Germinal center (tissue), 1 donor: ENCODE measurements around the gene TLE5.
"Not testable (repeated sequence)": the region's sequence is repeated elsewhere in the genome, so short reads cannot be mapped to it uniquely, and the experiment has no call there.

Experiments used
- DNase-seq: peaks from one replicate; pipeline ENCODE4 v3.0.0; 2012; ENCODE audit warnings: mixed read lengths, low spot score

The TLE5 gene

GRCh38 chr19:3045191-3045590 is 17.1 kb downstream of the TLE5 start:
- DNase-seq = no peak

- no peak for DNase-seq
Measured at GRCh38 chr19:3042621-3043267, 19.6 kb downstream of the TLE5 start.

GRCh38 chr19:3041761-3042620 is 20.3 kb downstream of the TLE5 start:
- DNase-seq = no peak

DNA sequence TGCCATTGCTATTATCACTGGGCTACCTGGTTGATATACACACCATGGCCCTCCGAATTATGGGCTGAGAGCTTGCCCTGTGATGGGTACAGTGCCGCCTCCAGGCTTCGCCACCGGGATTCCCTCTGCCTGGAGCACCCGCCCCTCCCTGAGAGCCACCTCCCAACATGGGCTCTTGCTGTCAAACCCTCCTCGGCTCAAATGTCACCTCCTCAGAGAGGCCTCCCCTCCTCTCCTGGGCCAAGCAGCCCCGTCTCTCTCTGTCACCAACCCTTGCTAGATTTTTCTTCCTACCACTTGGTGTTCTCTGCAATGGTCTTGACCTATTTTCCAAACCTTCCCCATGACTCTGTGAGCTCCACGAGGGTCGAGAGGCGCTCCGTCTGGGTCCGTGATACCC is 21.0 kb downstream of the TLE5 start:
- no peak for DNase-seq

DNA sequence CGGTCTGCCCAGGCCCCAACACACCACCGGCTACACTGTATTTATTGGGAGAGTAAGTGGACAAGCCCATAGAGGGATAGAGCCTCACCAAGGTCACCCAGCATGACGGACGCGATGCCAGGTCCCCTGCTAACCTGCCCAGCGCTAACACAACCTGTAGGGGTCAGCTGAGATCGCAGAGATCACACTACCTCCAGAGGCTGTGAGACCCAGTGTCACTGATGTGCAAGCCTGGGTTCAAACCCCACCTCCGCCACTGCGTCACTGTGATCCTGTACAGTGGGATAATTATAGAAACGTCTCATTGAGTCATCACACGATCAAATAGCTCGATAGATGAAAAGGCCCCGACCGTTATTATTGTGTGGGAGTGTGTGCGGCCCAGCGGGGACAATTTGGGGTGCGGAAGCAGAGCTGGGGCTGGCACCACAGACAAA is 22.6 kb downstream of the TLE5 start:
- DNase-seq = no peak

DNA sequence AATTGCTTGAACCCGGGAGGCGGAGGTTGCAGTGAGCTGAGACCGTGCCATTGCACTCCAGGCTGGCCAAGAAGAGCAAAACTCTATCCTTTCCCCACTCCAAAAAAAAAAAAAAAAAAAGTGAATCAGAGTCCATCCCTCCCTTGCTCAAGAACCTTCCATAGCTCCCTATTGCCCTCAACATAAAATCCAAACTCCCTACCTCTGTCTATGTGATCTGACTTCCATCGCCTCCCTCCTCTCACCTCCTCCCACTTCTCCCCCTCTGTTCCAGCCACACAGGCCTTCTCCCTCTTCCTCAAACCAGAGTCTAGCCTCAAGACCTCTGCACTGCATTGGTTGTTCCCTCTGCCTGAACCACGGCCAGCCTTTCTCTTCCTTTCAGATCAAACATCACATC is 23.2 kb downstream of the TLE5 start:
- no peak for DNase-seq

GRCh38 chr19:3038214-3038613 is 24.1 kb downstream of the TLE5 start:
- no peak for DNase-seq

GRCh38 chr19:3036977-3037544 is 25.2 kb downstream of the TLE5 start:
- DNase-seq = not testable (repeated sequence)

GRCh38 chr19:3036119-3036976 is 25.9 kb downstream of the TLE5 start:
- DNase-seq = peak; percentile 87

GRCh38 chr19:3035542-3036118 is 26.7 kb downstream of the TLE5 start:
- DNase-seq = peak; percentile 100

DNA sequence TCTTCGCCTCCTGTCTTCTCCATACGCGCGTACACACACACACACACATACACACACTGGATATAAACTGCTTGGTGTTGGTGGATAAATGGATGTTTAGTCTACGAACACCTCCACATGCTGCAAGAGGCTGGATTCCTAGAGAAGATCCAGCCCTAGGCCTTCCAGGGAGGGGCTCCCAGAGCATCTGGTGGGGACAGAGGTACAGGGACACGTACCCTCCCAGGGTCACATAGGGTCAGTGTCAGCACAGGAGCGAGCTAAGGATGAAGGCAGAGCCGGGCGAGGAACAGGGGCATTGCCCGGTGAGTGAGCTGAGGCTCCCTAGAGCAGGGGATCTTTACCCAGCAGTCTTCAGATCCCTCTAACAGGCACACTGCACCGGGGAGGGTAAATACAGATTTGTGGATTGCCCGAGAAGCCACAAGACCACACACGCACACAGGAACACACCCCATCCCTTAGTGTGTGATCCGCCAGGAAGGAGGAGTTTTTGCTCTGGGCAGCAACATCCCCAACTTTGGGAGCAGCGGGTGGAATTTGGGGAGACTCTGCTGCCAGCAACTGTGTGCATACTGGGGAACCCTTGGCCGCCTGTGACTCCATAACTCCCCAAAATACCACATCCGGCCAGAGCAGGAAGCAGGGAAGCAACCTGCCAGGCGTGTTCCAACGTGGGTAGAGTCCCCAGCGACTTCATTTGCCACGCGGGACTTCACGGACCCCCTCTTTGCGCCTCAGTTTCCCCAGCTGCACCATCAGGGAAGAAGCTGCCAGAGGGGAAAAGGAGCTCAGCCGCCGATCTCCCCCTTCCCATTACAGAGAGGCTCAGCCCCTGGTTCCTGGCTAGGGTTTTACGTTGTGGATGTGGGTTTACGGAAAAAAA is 27.4 kb downstream of the TLE5 start:
- DNase-seq = no peak

DNA sequence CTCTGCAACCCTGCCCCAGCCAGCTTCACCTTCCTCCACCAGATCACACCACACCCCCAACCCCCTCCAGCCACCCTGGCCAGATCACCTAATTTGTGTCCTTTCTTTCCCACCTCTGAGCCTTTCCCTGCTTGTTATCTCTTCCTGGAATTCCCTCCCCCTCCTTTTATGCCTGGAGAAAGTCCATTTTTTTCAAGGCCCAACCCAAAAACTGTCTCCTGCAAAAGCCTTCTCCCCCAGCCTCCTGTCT is 28.0 kb downstream of the TLE5 start:
- no peak for DNase-seq

DNA sequence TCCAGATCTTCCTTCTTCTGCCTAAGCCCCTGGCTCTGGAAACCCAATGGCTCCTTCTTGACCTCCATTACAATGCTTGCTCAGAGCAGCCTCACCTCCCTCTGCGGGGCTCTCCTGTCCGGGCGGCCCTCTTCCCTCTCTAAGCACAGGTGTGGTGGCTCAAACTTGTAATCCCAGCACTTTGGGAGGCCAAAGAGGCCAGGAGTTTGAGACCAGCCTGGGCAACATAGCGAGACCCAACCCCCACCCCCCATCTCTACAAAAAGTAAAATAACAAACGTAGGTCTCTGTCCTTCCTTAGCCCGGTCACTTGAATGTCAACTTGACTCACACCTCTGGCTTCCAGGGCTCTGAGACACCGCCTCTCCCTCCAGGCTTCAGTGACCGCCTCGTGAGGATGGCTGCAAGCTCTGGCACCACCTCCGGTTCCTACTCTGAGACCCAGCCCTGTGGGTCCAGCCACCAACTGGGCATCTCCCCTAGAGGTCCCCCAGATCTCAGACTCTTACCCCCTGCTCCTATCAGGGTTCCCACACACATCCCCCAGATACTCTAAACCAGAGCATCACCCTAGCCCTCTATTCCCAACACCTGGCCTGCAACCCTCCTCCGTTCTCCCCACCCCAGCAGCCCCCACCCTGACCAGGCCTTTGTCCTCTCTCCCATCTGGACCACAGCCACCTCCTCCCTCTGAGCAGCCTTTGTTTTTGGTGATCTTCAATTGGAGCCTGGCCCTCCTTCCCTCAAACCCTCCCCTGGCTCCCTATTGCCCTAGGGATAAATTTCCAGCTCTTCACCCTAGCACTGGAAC is 28.5 kb downstream of the TLE5 start:
- no peak for DNase-seq

GRCh38 chr19:3031607-3031867 is 30.8 kb downstream of the TLE5 start:
- no peak for DNase-seq

GRCh38 chr19:3029065-3029923 is 33.0 kb downstream of the TLE5 start, which contains the start of gene TLE2:
TSS of gene TLE2 (minus strand) at chr19:3029280. CDS start at chr19:3028904, 376 bp downstream.
- DNase-seq = peak; percentile 34

DNA sequence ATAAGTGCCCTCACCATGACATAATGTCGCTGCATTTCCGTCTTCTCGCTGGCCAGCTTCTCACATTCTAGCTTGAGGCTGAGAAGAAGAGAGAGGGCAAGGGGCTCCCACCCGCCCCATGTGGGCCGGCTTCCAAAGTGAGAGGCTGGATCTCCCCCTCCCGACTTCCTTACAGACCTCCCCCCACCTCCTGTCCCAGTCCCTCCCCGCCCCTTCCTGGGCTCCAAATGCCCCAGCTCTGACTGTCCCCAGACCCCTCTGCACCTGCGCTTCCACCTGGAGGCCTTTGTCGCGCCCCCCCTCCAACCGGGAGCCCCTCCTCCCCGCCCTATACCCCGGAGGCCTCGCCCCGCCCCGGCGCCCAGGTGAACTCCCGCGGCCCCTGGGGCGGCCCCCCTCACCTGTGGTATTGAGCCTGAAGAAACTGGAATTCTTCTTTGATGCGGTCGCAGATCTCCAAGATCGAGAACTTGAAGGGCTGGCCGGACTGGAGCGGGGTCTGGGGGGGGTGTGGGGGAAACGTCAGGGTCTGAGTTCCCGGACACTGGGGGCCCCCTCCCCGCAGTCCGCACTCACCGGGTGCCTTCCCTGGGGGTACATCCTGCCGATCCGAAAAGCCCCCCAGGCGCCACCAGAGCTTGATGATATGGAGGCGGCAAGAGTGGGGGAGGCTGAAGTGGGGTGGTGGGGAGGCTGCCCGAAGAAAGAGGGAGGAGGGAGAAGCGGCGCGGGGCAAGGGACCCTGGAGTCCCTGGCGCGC is 33.8 kb downstream of the TLE5 start:
- DNase-seq = no peak

- DNase-seq = no peak
Measured at GRCh38 chr19:3027981-3028304, 34.4 kb downstream of the TLE5 start.

DNA sequence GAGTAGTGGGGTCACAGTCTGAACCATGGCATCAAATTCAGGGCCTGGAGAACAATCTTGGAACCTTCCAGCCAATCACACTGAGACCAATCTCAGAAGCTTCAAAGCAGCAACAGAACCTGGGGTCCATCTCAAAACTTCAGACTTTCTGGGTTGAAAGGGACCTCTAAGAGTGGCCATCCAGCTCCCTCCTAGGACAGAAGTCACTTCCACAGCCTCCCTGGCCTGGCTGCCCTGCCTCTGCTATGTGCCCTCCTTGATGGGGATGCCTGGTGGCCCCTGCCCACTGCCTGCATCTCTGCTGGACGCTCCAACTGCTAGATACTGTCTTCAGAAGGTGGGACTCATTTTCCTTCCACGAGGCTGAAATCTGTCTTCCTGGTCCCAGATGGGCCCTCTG is 35.0 kb downstream of the TLE5 start:
- DNase-seq = no peak

- DNase-seq = no peak
Measured at GRCh38 chr19:3026768-3027167, 35.5 kb downstream of the TLE5 start.
